HEK293 (cell line): ENCODE results near the gene SH3RF3.
A peak's percentile ranks its signal among the peaks of the same experiment; 100 is the strongest.

Source experiments
- CTCF ChIA-PET: fragments of 350-600 bp; formaldehyde crosslinking; extraction: SDS; loops from one replicate; lab custom pipeline; 2021; ENCODE audit warnings: antibody characterized with exemption; lab: Yijun Ruan, JAX
- POLR2A ChIA-PET: fragments of 300-600 bp; formaldehyde crosslinking; extraction: SDS; loops from one replicate; lab custom pipeline; 2020; ENCODE audit warnings: antibody characterized with exemption, inconsistent platforms; lab: Yijun Ruan, JAX
- H3K27ac ChIP-seq: fragments of 200-500 bp; sonication (Bioruptor generic); 2 replicates; pipeline ENCODE4 v1.5.1; 2014; ENCODE audit warnings: low read depth, low read length, control low read depth, inconsistent platforms; ENCODE audit errors: extremely low read depth
- H3K36me3 ChIP-seq, 2 experiments: fragments of 200-500 bp in 1 of 2; sonication (Bioruptor generic) in 1 of 2; 1 replicate in 1 of 2; 2 replicates in 1 of 2; pipeline ENCODE4 v1.5.1; 2014 to 2017; ENCODE audit warnings: inconsistent platforms in 2 of 2, low read length in 2 of 2; ENCODE audit not compliant: control insufficient read depth in 2 of 2, insufficient read depth in 1 of 2
- H3K4me1 ChIP-seq: fragments of 200-500 bp; sonication (Bioruptor generic); 2 replicates; pipeline ENCODE4 v1.5.1; 2014; ENCODE audit warnings: mild to moderate bottlenecking, low read length, inconsistent platforms; ENCODE audit not compliant: control insufficient read depth, insufficient read depth
- H3K4me3 ChIP-seq: 2 replicates; pipeline ENCODE4 v1.5.1; 2011; ENCODE audit warnings: low read depth, mild to moderate bottlenecking, control low read depth, low read length, moderate library complexity
- H3K9me3 ChIP-seq: fragments of 200-500 bp; sonication (Bioruptor generic); 2 replicates; pipeline ENCODE4 v1.5.1; 2014; ENCODE audit warnings: low read depth, low read length, inconsistent platforms; ENCODE audit not compliant: control insufficient read depth, insufficient read depth
- AEBP2 ChIP-seq: fragments of 450-650 bp; formaldehyde crosslinking; IDR thresholded peaks from 2 replicates; pipeline ENCODE4 v1.5.1; 2016; ENCODE audit warnings: missing biosample characterization, missing genetic modification characterization, borderline replicate concordance
- BCL11B ChIP-seq: fragments of 450-650 bp; formaldehyde crosslinking; IDR thresholded peaks from 2 replicates; pipeline ENCODE4 v1.5.1; 2016; ENCODE audit warnings: low read depth, missing biosample characterization, missing genetic modification characterization
- FEZF1 ChIP-seq: fragments of 450-650 bp; formaldehyde crosslinking; IDR thresholded peaks from 2 replicates; pipeline ENCODE4 v1.5.1; 2016; ENCODE audit warnings: missing biosample characterization, missing genetic modification characterization
- GLI4 ChIP-seq: fragments of 450-650 bp; formaldehyde crosslinking; IDR thresholded peaks from 2 replicates; pipeline ENCODE4 v1.5.1; 2016; ENCODE audit warnings: missing biosample characterization, missing genetic modification characterization
- HOXC10 ChIP-seq: sonication (generic); formaldehyde crosslinking; IDR thresholded peaks from 2 replicates; pipeline ENCODE4 v1.8.1; 2023; ENCODE audit warnings: mild to moderate bottlenecking, missing genetic modification reagents
- KLF1 ChIP-seq: fragments of 450-650 bp; formaldehyde crosslinking; IDR thresholded peaks from 2 replicates; pipeline ENCODE4 v1.5.1; 2016; ENCODE audit warnings: missing biosample characterization, missing genetic modification characterization
- KLF16 ChIP-seq: fragments of 450-650 bp; formaldehyde crosslinking; IDR thresholded peaks from 2 replicates; pipeline ENCODE4 v1.5.1; 2017; ENCODE audit warnings: missing biosample characterization, missing genetic modification characterization
- KLF9 ChIP-seq: fragments of 450-650 bp; formaldehyde crosslinking; IDR thresholded peaks from 2 replicates; pipeline ENCODE4 v1.5.1; 2016; ENCODE audit warnings: missing biosample characterization, missing genetic modification characterization, low read depth
- MZF1 ChIP-seq: fragments of 450-650 bp; formaldehyde crosslinking; IDR thresholded peaks from 2 replicates; pipeline ENCODE4 v1.5.1; 2017; ENCODE audit warnings: missing biosample characterization, missing genetic modification characterization, borderline replicate concordance
- REST ChIP-seq: fragments of 450-650 bp; formaldehyde crosslinking; IDR thresholded peaks from 2 replicates; pipeline ENCODE4 v1.5.1; 2016; ENCODE audit warnings: missing biosample characterization, missing genetic modification characterization
- SP2 ChIP-seq: fragments of 450-650 bp; formaldehyde crosslinking; IDR thresholded peaks from 2 replicates; pipeline ENCODE4 v1.5.1; 2016; ENCODE audit warnings: missing biosample characterization, missing genetic modification characterization
- ZFP3 ChIP-seq: fragments of 450-650 bp; formaldehyde crosslinking; IDR thresholded peaks from 2 replicates; pipeline ENCODE4 v1.5.1; 2016; ENCODE audit warnings: low read depth, missing biosample characterization, missing genetic modification characterization
- ZIC2 ChIP-seq: fragments of 450-650 bp; formaldehyde crosslinking; IDR thresholded peaks from 2 replicates; pipeline ENCODE4 v1.5.1; 2016; ENCODE audit warnings: missing biosample characterization, missing genetic modification characterization
- ZNF114 ChIP-seq: fragments of 450-650 bp; formaldehyde crosslinking; IDR thresholded peaks from 2 replicates; pipeline ENCODE4 v1.5.0; 2017; ENCODE audit warnings: missing biosample characterization, missing genetic modification characterization
- ZNF133 ChIP-seq: fragments of 450-650 bp; formaldehyde crosslinking; IDR thresholded peaks from 2 replicates; pipeline ENCODE4 v1.5.1; 2016; ENCODE audit warnings: missing biosample characterization, missing genetic modification characterization
- ZNF175 ChIP-seq: fragments of 450-650 bp; formaldehyde crosslinking; IDR thresholded peaks from 2 replicates; pipeline ENCODE4 v1.5.1; 2016; ENCODE audit warnings: missing biosample characterization, missing genetic modification characterization
- ZNF274 ChIP-seq, 2 experiments: fragments of 200-500 bp in 1 of 2; fragments of 450-650 bp in 1 of 2; sonication (Bioruptor generic) in 1 of 2; formaldehyde crosslinking in 1 of 2; IDR thresholded peaks; 2 replicates each; pipeline versions ENCODE4 v1.5.1 to v1.6.1; 2014 to 2016; ENCODE audit warnings: borderline replicate concordance in 1 of 2, inconsistent platforms in 1 of 2, low read length in 1 of 2, missing biosample characterization in 1 of 2, missing genetic modification characterization in 1 of 2
- ZNF280C ChIP-seq: fragments of 450-650 bp; formaldehyde crosslinking; IDR thresholded peaks from 2 replicates; pipeline ENCODE4 v1.5.1; 2016; ENCODE audit warnings: missing biosample characterization, missing genetic modification characterization
- ZNF366 ChIP-seq: fragments of 450-650 bp; formaldehyde crosslinking; conservative IDR thresholded peaks from 2 replicates; pipeline ENCODE4 v1.5.1; 2016; ENCODE audit warnings: missing biosample characterization, missing genetic modification characterization
- ZNF513 ChIP-seq: fragments of 450-650 bp; IDR thresholded peaks from 2 replicates; pipeline ENCODE4 v1.5.1; 2018; ENCODE audit warnings: missing biosample characterization, missing genetic modification characterization
- ZNF544 ChIP-seq: fragments of 450-650 bp; formaldehyde crosslinking; IDR thresholded peaks from 2 replicates; pipeline ENCODE4 v1.5.0; 2017; ENCODE audit warnings: missing biosample characterization, missing genetic modification characterization
- ZNF549 ChIP-seq: fragments of 450-650 bp; IDR thresholded peaks from 2 replicates; pipeline ENCODE4 v1.5.1; 2018; ENCODE audit warnings: missing biosample characterization, missing genetic modification characterization, mild to moderate bottlenecking, inconsistent platforms, moderate library complexity
- ZNF768 ChIP-seq: fragments of 450-650 bp; formaldehyde crosslinking; IDR thresholded peaks from 2 replicates; pipeline ENCODE4 v1.5.1; 2018; ENCODE audit warnings: missing biosample characterization, mild to moderate bottlenecking, missing genetic modification characterization

Gene SH3RF3

GRCh38 chr2:109213646-109214433 lies 84.8 kb downstream of the SH3RF3 start (continued):
- TF ChIP-seq REST (tag by site-specific recombination) (no peak), ZNF549 (tag by site-specific recombination) (no peak), ZIC2 (tag by site-specific recombination) (peak; percentile 99), SP2 (tag by site-specific recombination) (peak; percentile 80)

- Histone ChIP-seq H3K36me3 (no peaks in the 10 kb centered on the region), H3K27ac (peak overlapping the region; percentile 37), H3K9me3 (no peaks in the 10 kb centered on the region)
- POLR2A ChIA-PET = interaction anchor here (0.9 to 1.5 kb wide), 3 partner anchors 14 to 90 kb away, joined by 3 read pairs; no protein-coding TSS in a partner anchor
- TF ChIP-seq ZFP3 = no peak
- TF ChIP-seq ZNF114 (tag by site-specific recombination) = no peak
- 0 out of 2 replicates have a peak, but pooled peaks have one; percentile 51 for TF ChIP-seq ZNF768 (tag by site-specific recombination)
- no peak for TF ChIP-seq KLF16 (tag by site-specific recombination)
- no peak for TF ChIP-seq ZNF175
- no peak for TF ChIP-seq HOXC10
- TF ChIP-seq AEBP2 (tag by site-specific recombination) = no peak
- TF ChIP-seq FEZF1 (tag by site-specific recombination) = peak; percentile 36; the same call in 1 of the 2 replicates
- no peak for TF ChIP-seq KLF1
- TF ChIP-seq BCL11B = no peak
- TF ChIP-seq, all 188 proteins: peak for 2
- Histone ChIP-seq H3K4me1 (peaks cover 36% of the 10 kb centered on the region), H3K4me3 (no peak overlapping the region)
- CTCF ChIA-PET = interaction anchor here (0.6 to 1.2 kb wide), 2 partner anchors 40 to 87 kb away, joined by 3 to 4 read pairs; no protein-coding TSS in a partner anchor
Measured at GRCh38 chr2:109214651-109215371, 85.8 kb downstream of the SH3RF3 start.

GRCh38 chr2:109215866-109216265 lies 86.9 kb downstream of the SH3RF3 start:
- H3K4me1 ChIP-seq = peaks cover 33% of the 10 kb centered on the region
- ChIA-PET CTCF (interaction anchor here (1.2 to 1.4 kb wide), 3 partner anchors 46 to 294 kb away, joined by 4 to 5 read pairs (median 4); no protein-coding TSS in a partner anchor), POLR2A (no interaction called here)
- no peaks in the 10 kb centered on the region for H3K36me3 ChIP-seq
- H3K4me3 ChIP-seq = no peak overlapping the region
- no peak overlapping the region; the same call in 1 of the 2 replicates for H3K27ac ChIP-seq
- H3K9me3 ChIP-seq = no peaks in the 10 kb centered on the region
- TF ChIP-seq ZNF133 (tag by site-specific recombination) (no peak), ZNF366 (tag by site-specific recombination) (no peak), ZNF544 (tag by site-specific recombination) (no peak), GLI4 (tag by site-specific recombination) (no peak), MZF1 (tag by site-specific recombination) (no peak), ZNF280C (tag by site-specific recombination) (no peak), ZNF274 (IDR thresholded peaks at IDR 0.05; ENCODE audit: low read length) (no peak), ZNF274 (tag by site-specific recombination; IDR thresholded peaks at IDR 0.05; ENCODE audit: borderline replicate concordance) (no peak), KLF9 (no peak), ZNF513 (tag by site-specific recombination) (no peak)
